Measurements from ENCODE around the gene SLC33A1.

SLC33A1 gene

DNA sequence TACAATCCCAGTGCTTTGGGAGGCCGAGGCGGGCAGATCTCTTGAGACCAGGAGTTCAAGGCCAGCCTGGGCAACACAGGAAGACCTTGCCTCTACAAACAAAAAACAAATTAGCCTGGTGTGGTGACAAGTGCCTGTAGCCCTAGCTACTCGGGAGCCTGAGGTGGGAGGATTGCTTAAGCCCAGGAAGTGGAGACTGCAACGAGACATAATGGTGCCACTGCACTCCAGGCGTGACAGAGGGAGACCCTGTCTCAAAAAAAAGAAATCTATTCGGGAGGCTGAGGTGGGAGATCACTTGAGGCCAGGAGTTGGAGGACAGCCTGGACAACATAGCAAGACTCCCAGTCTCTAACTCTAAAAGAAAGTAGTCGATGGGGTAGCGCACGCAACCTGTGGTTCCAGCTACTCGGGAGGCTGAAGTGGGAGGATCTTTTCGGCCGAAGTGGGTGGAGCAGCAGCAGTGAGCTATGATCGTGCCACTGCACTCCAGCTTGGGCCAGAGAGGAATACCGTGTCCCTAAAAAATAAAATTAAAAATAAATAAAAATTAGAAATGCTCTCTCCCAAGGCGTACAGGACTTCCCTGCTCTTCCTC lies 48.9 kb downstream of the SLC33A1 start:
- DNase-seq (ENCODE audit: low read depth) = no peak
- H3K4me3 ChIP-seq (ENCODE audit: low read length) = peak overlapping the region; percentile 72
- TF ChIP-seq, protein P1, sequence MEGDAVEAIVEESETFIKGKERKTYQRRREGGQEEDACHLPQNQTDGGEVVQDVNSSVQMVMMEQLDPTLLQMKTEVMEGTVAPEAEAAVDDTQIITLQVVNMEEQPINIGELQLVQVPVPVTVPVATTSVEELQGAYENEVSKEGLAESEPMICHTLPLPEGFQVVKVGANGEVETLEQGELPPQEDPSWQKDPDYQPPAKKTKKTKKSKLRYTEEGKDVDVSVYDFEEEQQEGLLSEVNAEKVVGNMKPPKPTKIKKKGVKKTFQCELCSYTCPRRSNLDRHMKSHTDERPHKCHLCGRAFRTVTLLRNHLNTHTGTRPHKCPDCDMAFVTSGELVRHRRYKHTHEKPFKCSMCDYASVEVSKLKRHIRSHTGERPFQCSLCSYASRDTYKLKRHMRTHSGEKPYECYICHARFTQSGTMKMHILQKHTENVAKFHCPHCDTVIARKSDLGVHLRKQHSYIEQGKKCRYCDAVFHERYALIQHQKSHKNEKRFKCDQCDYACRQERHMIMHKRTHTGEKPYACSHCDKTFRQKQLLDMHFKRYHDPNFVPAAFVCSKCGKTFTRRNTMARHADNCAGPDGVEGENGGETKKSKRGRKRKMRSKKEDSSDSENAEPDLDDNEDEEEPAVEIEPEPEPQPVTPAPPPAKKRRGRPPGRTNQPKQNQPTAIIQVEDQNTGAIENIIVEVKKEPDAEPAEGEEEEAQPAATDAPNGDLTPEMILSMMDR (conservative IDR thresholded peaks at IDR 0.05; ENCODE audit: low read depth, low read length) = no peak

DNA sequence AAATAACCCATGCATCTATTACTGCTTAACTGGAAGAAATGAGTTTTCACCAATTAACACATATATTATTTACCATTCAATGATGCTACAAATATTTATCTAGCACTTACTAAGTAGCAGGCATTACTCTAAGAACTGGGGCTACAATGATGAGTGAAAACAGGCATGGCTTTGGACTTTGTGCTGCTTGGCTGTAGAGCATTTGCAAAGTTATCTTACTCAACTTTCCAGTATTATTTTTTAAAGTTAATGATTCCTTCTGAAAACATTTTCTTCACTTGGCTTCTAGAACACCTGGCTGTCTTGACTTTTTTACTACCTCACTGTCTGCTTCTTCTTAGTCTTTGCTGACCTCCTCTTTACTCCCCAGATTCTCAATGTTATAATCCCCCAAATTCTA lies 49.9 kb downstream of the SLC33A1 start:
- DNase-seq (ENCODE audit: low read depth) = no peak
- TF ChIP-seq, protein P1 (conservative IDR thresholded peaks at IDR 0.05; ENCODE audit: low read depth, low read length) = no peak
- H3K4me3 ChIP-seq (ENCODE audit: low read length) = no peak overlapping the region

DNA sequence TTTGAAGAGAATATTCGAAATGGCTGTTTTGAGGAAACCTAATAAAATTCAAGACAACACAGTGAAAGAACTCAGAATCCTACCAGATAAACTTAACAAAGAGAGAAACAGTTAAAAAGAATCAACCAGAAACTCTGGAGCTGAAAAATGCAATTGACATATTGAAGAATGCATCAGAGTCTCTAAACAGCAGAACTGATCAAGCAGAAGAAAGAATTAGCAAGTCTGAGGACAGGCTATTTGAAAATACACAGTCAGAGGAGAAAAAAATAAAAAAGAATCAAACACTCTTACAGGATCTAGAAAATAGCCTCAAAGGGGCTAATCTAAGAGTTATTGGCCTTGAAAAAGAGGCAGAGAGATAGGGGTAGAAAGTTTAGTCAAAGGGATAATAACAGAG lies 61.7 kb downstream of the SLC33A1 start:
- H3K4me3 ChIP-seq (ENCODE audit: low read length) = no peak overlapping the region
- TF ChIP-seq, protein P1 (conservative IDR thresholded peaks at IDR 0.05; ENCODE audit: low read depth, low read length) = no peak
- DNase-seq (ENCODE audit: low read depth) = no peak

DNA sequence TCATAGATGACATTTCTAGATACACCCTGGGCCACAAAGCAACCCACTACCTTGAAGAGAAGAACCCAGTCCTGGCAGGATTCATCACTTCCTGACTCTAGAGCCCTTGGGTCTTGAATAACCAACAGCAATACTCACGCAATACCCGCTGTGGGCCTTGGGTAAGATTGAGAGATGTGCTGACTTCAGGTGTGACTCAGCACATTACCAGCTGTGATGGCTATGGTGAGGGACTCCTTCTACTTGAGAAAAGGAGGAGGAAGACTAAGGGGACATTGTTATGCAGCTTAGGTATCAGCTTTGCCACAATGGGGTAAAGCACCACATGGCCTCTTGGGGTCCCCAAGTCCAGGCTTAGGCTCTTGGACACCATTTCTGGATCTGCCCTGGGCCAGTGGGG lies 63.0 kb downstream of the SLC33A1 start:
- no peak for DNase-seq (ENCODE audit: low read depth)
- TF ChIP-seq, protein P1 (conservative IDR thresholded peaks at IDR 0.05; ENCODE audit: low read depth, low read length) = no peak
- H3K4me3 ChIP-seq (ENCODE audit: low read length) = no peak overlapping the region

DNA sequence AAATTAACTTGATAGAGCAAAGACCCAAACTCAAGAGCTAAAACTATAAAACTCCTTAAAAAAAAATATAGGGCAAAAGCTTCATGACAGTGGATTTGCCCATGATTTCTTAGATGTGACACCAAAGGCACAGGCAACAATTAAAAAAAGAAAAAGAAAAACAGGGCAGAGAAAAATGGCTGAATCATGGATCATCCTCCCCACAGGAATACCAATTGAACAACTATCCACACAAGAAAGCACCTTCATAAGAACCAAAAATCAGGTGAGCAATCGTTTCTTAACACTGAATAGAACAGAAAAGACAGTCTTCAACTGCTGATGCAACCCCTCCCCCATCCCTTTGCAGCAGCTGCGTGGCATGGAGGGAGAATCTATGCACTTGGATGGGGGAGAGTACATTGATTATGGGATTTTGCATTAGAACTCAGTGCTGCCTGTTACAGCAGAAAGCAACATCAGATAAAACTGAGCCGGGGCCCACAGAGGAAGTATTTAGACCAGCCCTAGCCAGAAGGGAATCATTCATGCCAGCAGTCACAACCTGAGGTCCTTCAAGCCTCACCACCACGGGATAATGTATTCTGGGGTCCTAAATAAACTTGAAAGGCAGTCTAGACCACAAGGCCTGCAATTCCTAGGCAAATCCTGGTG lies 63.8 kb downstream of the SLC33A1 start:
- no peak for DNase-seq (ENCODE audit: low read depth)
- TF ChIP-seq, protein P1 (conservative IDR thresholded peaks at IDR 0.05; ENCODE audit: low read depth, low read length) = no peak
- no peak overlapping the region for H3K4me3 ChIP-seq (ENCODE audit: low read length)

DNA sequence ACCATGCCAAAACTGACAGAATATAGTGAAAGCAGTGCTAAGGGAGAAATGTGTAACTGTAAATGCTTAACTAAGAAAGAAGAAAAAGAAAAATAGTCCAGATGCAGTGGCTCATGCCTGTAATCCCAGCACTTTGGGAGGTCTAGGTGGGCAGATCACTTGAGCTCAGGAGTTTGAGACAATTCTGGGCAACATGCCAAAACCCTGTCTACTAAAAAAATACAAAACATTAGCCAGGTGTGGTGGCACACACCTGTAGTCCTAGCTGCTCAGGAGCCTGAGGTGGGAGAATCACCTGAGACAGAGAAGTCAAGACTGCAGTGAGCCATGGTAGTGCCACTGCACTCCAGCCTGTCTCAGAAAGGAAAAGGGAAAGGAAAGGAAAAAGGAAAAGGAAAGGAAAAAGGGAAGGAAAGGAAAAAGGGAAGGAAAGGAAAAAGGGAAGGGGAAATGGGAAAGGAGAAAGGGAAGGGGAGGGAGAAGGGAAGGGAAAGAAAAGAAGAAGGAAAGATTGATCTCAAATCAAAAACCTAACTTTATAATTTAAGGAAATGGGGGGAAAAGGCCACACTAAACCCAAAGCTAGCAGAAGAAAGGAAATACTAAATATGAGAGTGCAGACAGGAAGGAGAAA lies 68.4 kb downstream of the SLC33A1 start:
- TF ChIP-seq, protein P1 (conservative IDR thresholded peaks at IDR 0.05; ENCODE audit: low read depth, low read length) = no peak
- DNase-seq (ENCODE audit: low read depth) = no peak
- H3K4me3 ChIP-seq (ENCODE audit: low read length) = no peak overlapping the region
